ENCODE measurements around the gene GPR141.

GPR141 gene

GRCh38 chr7:37771342-37771741, 87.8 kb downstream of the GPR141 start:
- no peak for DNase-seq (ENCODE audit: extremely low read depth, low read depth)
- TF ChIP-seq CTCF (IDR thresholded peaks at IDR 0.05; ENCODE audit: low read depth, low read length, missing control alignments) = no peak
- H3K4me3 ChIP-seq (replicated peaks; ENCODE audit: low read depth, low read length) = no peak overlapping the region

- no peak for DNase-seq (ENCODE audit: extremely low read depth, low read depth)
- H3K4me3 ChIP-seq (replicated peaks; ENCODE audit: low read depth, low read length) = no peak overlapping the region
- no peak for TF ChIP-seq CTCF (IDR thresholded peaks at IDR 0.05; ENCODE audit: low read depth, low read length, missing control alignments)
Measured at GRCh38 chr7:37771801-37772200, 88.2 kb downstream of the GPR141 start.

DNA sequence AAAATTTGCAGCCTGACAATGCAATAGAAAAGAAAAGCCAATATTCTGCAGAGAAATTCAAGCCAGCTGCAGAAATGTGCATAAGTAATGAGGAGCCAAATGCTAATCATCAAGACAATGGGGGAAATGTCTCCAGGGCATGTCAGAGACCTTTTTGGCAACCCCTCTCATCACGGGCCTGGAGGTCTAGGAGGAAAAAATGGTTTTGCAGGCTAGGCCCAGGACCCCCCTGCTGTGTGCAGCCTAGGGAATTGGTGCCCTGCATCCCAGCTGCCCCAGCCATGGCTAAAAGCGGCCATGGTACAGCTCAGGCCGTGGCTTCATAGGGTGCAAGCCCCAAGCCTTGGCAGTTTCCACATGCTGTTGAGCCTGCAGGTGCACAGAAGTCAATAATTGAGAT, 92.4 kb downstream of the GPR141 start:
- no peak for TF ChIP-seq CTCF (IDR thresholded peaks at IDR 0.05; ENCODE audit: low read depth, low read length, missing control alignments)
- no peak overlapping the region for H3K4me3 ChIP-seq (replicated peaks; ENCODE audit: low read depth, low read length)

GRCh38 chr7:37781156-37781555, 97.6 kb downstream of the GPR141 start:
- DNase-seq (ENCODE audit: extremely low read depth, low read depth) = no peak
- H3K4me3 ChIP-seq (replicated peaks; ENCODE audit: low read depth, low read length) = no peak overlapping the region
- no peak for TF ChIP-seq CTCF (IDR thresholded peaks at IDR 0.05; ENCODE audit: low read depth, low read length, missing control alignments)

More for the DNA sequence above, 92.4 kb downstream of the GPR141 start:
- no peak for DNase-seq (ENCODE audit: extremely low read depth, low read depth)

- no peak for DNase-seq (ENCODE audit: extremely low read depth, low read depth)
Measured at GRCh38 chr7:37782166-37782565, 98.6 kb downstream of the GPR141 start.

GRCh38 chr7:37784015-37784414, 100.4 kb downstream of the GPR141 start:
- H3K4me3 ChIP-seq (replicated peaks; ENCODE audit: low read depth, low read length) = no peak overlapping the region
- no peak for DNase-seq (ENCODE audit: extremely low read depth, low read depth)
- no peak for TF ChIP-seq CTCF (IDR thresholded peaks at IDR 0.05; ENCODE audit: low read depth, low read length, missing control alignments)

More at GRCh38 chr7:37782166-37782565, 98.6 kb downstream of the GPR141 start:
- H3K4me3 ChIP-seq (replicated peaks; ENCODE audit: low read depth, low read length) = no peak overlapping the region
- no peak for TF ChIP-seq CTCF (IDR thresholded peaks at IDR 0.05; ENCODE audit: low read depth, low read length, missing control alignments)

Measured in HFF-Myc (cell line).